Kasumi-1 (cell line): ENCODE results near the gene CTNNBL1.
"Not testable (repeated sequence)": the region's sequence is repeated elsewhere in the genome, so short reads cannot be mapped to it uniquely, and the experiment has no call there.

Source experiments
- DNase-seq, 2 experiments: peaks; one replicate each; lab custom pipeline; 2025; lab: John Stamatoyannopoulos, UW

CTNNBL1 gene

GRCh38 chr20:37853823-37854375 lies 160.1 kb downstream of the CTNNBL1 start:
- no peak for DNase-seq

GRCh38 chr20:37856034-37856433 lies 162.2 kb downstream of the CTNNBL1 start:
- not testable (repeated sequence) for DNase-seq

DNA sequence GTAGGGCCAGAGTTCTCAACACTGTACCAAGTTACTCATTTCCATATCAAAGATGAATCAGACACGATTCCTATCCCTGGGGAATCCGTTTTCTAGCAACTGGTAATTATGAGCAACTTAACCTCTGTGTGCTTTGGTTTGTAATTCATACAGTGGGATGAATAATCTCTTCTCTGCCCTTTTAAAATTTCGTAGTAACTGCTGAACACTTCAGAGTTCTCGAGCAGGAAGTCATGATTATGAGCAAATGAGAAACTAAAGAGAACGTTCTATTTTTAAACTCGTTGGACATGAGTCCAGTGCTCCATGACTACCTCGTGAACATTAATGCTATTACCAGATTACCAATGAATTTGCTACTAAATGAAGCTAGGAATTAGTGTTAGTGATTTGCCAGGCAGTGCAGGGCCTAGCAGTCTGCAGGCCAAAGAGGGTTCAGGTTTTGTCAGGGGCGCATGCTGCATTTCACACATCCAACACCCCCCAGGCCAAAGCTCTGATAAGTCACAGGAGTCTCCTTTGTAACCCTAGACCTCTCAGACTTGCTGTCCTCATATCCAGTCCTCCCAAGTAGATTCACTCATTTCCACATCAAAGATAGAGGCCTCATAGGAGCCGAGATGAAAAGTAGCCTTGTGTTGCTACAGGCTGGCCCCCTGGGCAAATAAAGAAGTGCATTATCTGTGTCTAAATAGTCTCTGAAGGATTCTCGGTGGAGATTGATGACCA lies 163.3 kb downstream of the CTNNBL1 start:
- DNase-seq, result no peak

DNA sequence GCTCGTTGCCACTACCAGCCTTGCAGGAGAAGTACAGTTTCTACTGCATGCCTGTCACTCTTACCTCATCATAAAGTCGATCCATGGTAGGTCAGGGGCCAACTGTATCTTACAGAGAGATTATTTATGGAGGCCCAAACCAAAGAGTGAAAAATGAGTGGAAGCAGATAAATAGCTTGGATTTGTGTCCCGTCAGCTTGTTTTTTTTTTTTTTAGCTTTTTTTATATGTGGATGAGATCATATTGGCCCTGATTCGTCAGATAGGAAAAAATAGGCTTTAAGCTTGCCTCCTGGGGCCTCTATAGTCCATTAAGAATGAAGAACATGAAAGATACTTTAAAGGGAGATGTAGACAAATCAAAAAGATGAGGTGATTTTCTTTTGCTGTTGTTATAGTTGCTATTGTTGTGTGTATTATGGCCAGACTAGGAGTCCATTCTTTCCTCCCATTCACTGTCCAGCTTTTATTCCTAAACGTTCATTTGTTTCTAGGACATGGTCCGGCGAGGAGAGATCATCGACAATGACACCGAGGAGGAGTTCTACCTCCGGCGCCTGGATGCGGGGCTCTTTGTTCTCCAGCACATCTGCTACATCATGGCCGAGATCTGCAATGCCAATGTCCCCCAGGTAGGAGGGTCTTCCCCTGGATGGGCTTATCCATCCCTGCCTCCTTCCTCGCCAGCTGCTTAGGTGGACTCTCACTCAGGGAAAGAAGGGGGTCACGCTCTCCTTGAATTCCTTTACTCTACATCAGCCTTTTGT lies 165.8 kb downstream of the CTNNBL1 start:
- DNase-seq, result no peak

DNA sequence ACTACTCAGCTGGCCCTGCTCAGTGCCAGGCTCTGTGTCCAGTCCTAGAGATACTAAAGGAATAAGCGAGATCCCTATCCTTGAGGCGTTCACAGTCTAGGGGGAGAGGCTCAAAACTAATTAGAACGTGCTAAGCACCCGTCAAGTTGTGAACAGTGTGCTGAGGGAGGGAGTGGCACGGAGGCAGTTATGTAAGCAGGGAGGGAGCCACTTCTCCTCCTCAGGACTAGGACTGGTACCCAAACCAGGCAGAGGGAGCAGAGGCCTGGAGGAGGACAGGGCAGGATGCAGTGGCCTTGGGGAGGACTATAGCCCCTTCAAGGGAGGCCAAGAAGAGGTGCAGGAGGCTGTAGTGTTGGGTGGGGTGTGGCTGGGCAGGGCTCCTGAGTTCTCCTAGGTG lies 169.5 kb downstream of the CTNNBL1 start:
- DNase-seq, result no peak

- DNase-seq, result no peak
These were observed 170.5 kb downstream of the CTNNBL1 start for GRCh38 chr20:37864298-37864697.

DNA sequence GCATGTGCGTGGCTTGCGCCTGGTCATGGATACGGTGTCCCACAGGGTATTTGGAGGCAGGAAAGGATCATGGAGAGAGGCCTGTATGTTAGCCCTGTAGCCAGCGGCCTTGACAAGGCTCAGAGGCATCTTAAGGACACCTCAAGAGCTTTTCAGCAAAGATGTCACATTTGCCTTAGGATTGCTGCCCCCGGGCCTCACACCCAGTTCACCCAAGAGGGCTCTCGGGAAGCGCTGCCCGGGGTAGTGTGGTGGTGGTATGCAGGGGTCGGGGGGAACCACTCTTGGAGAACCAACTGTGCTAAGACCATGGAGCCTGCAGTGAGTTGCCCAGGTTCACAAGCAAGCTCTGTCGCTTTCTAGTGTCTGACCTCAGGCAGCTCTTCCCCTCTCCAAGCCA lies 172.2 kb downstream of the CTNNBL1 start:
- no peak for DNase-seq

DNA sequence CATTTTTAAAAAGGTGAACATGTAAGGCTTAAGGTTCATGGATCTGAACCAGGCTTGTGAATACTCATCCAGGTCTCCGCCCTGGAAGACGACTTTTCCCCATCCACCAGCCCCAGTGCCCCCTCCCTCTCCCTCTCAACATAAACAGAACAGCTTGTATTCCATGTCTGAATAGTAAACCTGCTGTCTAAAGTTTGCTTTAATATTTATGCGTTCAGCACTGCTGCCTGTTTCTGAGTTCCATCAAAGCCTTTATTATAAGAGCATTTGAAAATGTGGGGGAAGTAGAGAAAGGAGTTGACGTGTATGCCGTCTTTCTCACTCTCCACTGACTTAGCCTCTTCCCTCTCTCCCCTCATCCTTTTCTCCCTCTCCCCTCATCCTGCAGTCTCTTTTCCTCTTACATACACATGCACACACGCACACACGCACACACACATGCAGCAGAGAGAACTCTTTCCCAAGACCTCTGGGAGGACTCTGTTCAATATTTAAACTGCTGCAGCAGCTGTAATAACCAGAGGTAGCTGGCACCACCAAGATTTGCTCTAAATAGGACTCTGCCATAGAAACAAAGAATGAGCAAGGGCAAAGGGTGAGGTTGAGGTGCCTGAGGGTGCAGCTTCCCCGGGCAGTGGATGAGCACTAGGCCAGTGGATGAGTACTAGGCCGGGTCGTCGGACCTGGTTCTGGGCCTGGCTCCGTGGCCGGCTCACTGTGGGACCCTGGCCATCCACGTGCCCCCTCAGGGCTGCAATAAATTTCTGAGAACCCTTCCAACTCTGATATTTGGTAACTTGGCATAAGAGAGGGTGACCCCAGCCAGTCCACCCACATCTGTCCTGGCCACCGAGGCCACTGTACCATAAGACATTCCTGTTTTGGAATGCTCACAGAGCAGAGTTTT lies 173.7 kb downstream of the CTNNBL1 start:
- no peak for DNase-seq

DNA sequence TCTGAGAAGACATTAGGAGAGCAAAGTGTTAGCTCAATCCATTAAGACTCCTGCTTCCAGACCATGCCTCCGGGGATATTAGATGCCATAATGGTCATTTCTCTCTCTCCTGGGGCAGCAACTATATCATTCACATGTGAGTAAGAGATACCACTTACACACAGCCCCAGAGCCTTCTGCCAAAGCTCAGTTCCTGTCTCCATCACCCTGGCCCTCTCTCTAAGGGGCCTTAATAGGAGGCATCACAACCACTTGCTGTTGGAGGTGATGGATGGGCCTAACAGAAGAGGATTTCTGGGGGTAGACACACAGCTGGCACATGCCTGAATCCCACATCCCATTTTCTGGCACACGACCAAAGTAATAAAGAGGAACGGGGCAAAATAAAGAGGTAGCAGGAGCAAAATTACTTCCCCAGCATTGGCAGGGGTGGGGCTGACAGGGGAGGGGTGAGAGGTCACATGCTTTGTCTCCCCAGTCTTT lies 175.1 kb downstream of the CTNNBL1 start:
- no peak for DNase-seq

DNA sequence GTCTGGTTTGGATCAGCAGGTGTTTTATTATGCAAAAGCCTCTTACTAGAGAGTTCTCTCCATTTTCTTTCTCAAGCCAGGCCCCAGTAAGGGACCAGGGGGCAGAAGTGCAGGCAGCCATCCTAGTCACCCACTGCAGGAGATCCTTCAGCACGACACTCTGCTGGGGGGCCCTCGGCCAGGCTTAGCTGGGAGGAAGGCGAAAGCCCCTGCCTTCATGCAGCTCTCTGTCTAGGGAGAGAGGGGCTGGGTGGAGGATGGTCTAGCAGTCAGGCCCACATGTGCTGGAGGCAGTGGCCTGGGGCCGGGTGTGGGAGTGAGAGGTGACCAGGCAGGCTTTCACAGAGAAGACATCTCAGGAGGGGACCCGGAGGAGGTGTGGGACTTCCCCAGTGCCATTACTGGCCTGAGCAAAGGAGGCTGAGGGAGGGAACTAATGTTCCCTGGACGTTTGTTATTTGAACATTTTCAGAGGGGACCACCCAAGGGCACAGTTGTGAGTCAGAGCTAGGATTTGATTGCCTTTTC lies 175.6 kb downstream of the CTNNBL1 start:
- DNase-seq, result no peak

GRCh38 chr20:37870294-37870693 lies 176.5 kb downstream of the CTNNBL1 start:
- no peak for DNase-seq

GRCh38 chr20:37871751-37872150 lies 177.9 kb downstream of the CTNNBL1 start:
- no peak for DNase-seq

GRCh38 chr20:37872161-37872560 lies 178.3 kb downstream of the CTNNBL1 start:
- DNase-seq, result no peak

GRCh38 chr20:37873884-37874283 lies 180.1 kb downstream of the CTNNBL1 start:
- no peak for DNase-seq

DNA sequence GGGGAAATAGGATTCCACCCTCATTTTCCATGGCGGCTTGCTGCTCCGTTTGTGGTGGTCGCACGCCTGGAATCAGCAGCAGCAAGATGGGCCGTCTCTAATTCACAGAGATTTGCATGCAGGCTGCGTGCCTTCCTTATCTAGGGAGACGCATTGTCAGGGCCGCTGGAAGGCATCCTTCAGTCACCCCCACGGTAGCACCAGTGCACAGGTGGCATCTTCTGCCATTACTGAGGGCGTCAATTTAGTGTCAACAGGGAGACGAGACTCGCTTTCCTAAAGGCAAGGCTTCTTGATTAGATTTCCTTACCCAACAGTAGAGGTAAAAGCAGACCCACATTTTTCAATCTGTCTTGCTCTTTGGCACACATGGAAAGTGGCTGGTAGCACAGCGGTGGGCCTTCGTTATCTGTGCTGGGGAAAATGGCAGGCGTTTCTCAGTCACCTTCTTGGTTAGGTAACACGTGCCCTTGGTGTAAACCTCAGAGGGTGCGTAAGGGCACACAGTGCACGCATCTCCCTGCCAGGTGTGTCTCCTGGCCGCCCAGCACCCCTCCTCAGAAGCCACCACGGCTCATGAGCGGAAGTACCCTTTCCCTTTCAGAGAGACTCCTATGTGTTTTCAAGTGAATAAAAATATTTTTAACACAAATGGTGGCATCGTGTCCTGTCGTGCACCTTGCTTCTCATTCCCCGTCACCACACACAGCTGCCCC lies 181.8 kb downstream of the CTNNBL1 start:
- no peak for DNase-seq

- no peak for DNase-seq
These were observed 183.0 kb downstream of the CTNNBL1 start for GRCh38 chr20:37876863-37877262.

- DNase-seq, result no peak
These were observed 184.3 kb downstream of the CTNNBL1 start for GRCh38 chr20:37877832-37878772.

DNA sequence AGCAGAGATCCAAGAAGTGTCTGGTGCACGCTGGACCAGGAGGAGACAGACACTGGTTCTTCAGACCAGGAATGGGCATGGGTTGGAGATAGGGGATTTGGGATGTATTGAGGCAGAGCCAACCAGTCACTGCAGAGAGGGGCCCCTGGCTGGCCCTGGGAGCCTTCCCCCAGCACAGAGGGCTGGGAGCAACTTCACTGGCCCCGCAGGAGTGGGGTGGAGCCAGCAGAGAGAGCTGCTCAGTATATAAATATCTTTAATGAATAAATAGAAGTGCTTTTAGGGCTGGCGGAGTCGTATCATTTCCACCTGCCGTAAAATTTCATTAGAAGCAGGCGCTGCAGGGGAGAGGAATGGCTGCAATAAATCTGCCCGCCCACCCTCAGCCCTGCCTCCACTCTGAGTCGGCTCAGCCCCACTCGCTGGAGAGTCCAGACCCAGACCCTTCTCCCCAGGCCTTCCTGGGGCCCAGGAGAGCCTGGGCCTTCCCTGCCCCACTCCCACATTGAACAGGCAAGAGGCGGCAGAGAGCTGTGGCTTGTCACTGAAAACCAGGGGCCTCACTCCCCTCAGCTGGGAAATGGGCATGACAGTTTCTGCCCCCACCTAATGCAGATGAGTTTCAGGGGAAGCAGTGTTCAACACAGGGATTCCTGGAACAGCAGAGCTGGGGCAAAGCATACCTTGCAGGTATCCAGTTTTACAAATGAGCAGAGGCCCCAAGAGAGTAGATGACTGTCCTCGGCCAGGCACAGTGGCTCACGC lies 185.2 kb downstream of the CTNNBL1 start:
- no peak for DNase-seq

DNA sequence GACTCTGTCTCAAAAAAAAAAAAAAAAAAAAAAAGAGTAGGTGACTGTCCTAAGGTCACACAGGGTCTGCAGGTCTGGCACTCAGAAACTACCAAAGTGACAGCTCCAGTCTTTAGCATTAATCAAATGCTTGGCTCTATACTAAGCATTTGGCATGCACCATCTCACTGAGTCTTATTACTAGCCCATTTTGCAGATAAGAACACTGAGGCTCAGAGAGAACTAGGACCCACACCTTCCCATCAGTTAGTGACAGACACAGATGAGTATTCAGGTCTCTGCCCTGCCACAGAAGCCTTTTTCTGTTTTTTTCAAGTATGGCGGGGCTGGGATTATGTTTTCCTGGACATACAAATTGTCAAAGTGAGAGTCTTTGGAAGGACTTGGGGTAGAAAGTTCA lies 186.0 kb downstream of the CTNNBL1 start:
- no peak for DNase-seq
